ENCODE data around the gene ACTA1.

DNA sequence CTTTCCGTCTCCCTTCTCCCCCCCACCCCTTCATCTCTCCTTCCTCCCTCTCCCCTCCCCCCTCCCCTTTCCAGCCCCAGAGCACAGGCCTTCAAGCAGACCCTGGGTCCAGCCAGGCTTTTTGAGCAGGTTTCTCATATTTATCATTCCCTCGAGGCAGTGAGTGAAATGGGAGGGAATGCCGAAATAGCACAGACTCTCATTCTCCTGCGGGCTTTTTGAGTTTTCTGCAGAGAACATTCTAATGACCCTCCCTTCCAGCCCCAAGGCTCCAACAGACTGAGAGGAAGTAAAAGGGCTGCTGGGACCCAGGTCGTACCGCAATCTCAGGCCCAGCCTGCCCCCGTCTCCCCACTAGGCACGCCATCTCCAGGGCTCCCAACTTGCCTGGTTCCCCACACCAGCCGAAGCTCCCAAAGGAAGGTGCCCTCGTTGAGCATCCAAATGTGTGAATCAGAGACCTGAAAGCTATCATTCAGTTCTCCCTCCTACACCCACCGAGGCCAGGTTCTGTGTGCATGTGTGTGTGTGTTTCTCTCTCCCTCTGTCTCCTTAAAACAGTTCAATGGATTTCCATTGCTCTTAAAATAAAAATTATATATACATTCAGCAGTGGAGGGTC is 22.3 kb downstream of the ACTA1 start:
- no peak for TF ChIP-seq CTCF (IDR thresholded peaks at IDR 0.05; ENCODE audit: low read depth, low read length, missing input control)
- TF ChIP-seq REST (IDR thresholded peaks at IDR 0.05) = no peak
- TF ChIP-seq HNF4A (conservative IDR thresholded peaks at IDR 0.05) = no peak
- TF ChIP-seq RAD21 (IDR thresholded peaks at IDR 0.05) = no peak
- no peak for TF ChIP-seq NR2F2 (IDR thresholded peaks at IDR 0.05)
